K562 (cell line): Measurements from ENCODE around the gene SYCP3. TPM values are rescaled to one million over a fixed set of nuclear protein-coding genes. Genes with fewer than 3 reads are reported as not detected.

Experiments
- BCL6 ChIP-seq: fragments of 250-450 bp; sonication (Bioruptor Pico); IDR thresholded peaks from 2 replicates; pipeline ENCODE4 v1.4.0; 2020
- CBFA2T3 ChIP-seq: fragments of 450-650 bp; IDR thresholded peaks from 2 replicates; pipeline ENCODE4 v1.6.1; 2017
- CREM ChIP-seq: IDR thresholded peaks from 2 replicates; pipeline ENCODE4 v1.6.1; 2014; ENCODE audit warnings: antibody characterized with exemption, low read depth
- FOXM1 ChIP-seq, 2 experiments: fragments of 450-650 bp in 1 of 2; sonication (generic) in 1 of 2; formaldehyde crosslinking in 1 of 2; IDR thresholded peaks; 2 replicates each; pipeline versions ENCODE4 v1.6.1 to v1.9.0; 2017 to 2022; ENCODE audit warnings: low read depth in 2 of 2, mild to moderate bottlenecking in 2 of 2, missing genetic modification reagents in 1 of 2, moderate library complexity in 1 of 2
- GATAD2B ChIP-seq: fragments of 450-650 bp; IDR thresholded peaks from 2 replicates; pipeline ENCODE4 v1.6.1; 2017; ENCODE audit warnings: mild to moderate bottlenecking, borderline replicate concordance
- HNRNPK ChIP-seq: fragments of 200-400 bp; formaldehyde crosslinking; IDR thresholded peaks from one replicate; pipeline ENCODE4 v1.6.1; 2018; ENCODE audit warnings: mild to moderate bottlenecking, low read depth, low read length; ENCODE audit not compliant: poor library complexity, severe bottlenecking
- HNRNPUL1 ChIP-seq: fragments of 200-400 bp; formaldehyde crosslinking; IDR thresholded peaks from 2 replicates; pipeline ENCODE4 v1.6.1; 2017; ENCODE audit warnings: low read length
- MYC ChIP-seq, 2 experiments: fragments of 250-450 bp in 1 of 2; sonication (Bioruptor Pico) in 1 of 2; IDR thresholded peaks; 2 replicates each; pipeline versions ENCODE4 v1.5.1 to v1.6.1; 2012 to 2021; ENCODE audit warnings: low read depth in 2 of 2, borderline replicate concordance in 1 of 2, improper control_type of control experiment in 1 of 2, low read length in 1 of 2, mild to moderate bottlenecking in 1 of 2, moderate library complexity in 1 of 2
- NR3C1 ChIP-seq: sonication (generic); formaldehyde crosslinking; IDR thresholded peaks from 2 replicates; pipeline ENCODE4 v1.8.1; 2022; ENCODE audit warnings: missing genetic modification reagents
- PCBP1 ChIP-seq: fragments of 200-400 bp; formaldehyde crosslinking; IDR thresholded peaks from 2 replicates; pipeline ENCODE4 v1.6.1; 2018; ENCODE audit warnings: mild to moderate bottlenecking, low read depth, low read length; ENCODE audit not compliant: poor library complexity, severe bottlenecking
- POLR2H ChIP-seq: IDR thresholded peaks from 2 replicates; pipeline ENCODE4 v1.6.1; 2016; ENCODE audit warnings: missing genetic modification characterization, low read depth, mild to moderate bottlenecking, control low read depth, missing compliant biosample characterization, moderate library complexity
- SIN3B ChIP-seq: fragments of 450-650 bp; IDR thresholded peaks from 2 replicates; pipeline ENCODE4 v1.6.1; 2017; ENCODE audit warnings: low read depth, mild to moderate bottlenecking, moderate library complexity
- SMAD3 ChIP-seq: fragments of 450-650 bp; formaldehyde crosslinking; conservative IDR thresholded peaks from 2 replicates; pipeline ENCODE4 v1.4.0; 2020; ENCODE audit warnings: mild to moderate bottlenecking
- SMAD4 ChIP-seq: fragments of 250-450 bp; sonication (Bioruptor Pico); conservative IDR thresholded peaks from 2 replicates; pipeline ENCODE4 v1.8.0; 2021; ENCODE audit warnings: inconsistent platforms, mild to moderate bottlenecking, moderate library complexity
- SPI1 ChIP-seq: IDR thresholded peaks from 2 replicates; pipeline ENCODE4 v1.6.1; 2011; ENCODE audit warnings: low read depth, low read length, control low read depth, borderline replicate concordance
- SUPT5H ChIP-seq: fragments of 450-650 bp; IDR thresholded peaks from 2 replicates; pipeline ENCODE4 v1.6.1; 2016
- ZC3H4 ChIP-seq: sonication (generic); formaldehyde crosslinking; IDR thresholded peaks from 2 replicates; pipeline ENCODE4 v1.9.0; 2021; ENCODE audit warnings: missing genetic modification reagents, borderline replicate concordance
- ZFP36 ChIP-seq: fragments of 150-350 bp; IDR thresholded peaks from 2 replicates; pipeline ENCODE4 v1.6.1; 2018; ENCODE audit warnings: low read length, low read depth; ENCODE audit not compliant: partially characterized antibody
- ZNF217 ChIP-seq: sonication (generic); formaldehyde crosslinking; IDR thresholded peaks from 2 replicates; pipeline ENCODE4 v1.8.0; 2022; ENCODE audit warnings: mild to moderate bottlenecking, missing genetic modification reagents
- ZNF764 ChIP-seq: fragments of 250-450 bp; sonication (Bioruptor Pico); IDR thresholded peaks from 2 replicates; pipeline ENCODE4 v1.4.0; 2020; ENCODE audit warnings: low read depth, mild to moderate bottlenecking, moderate library complexity
- ZSCAN32 ChIP-seq: fragments of 450-650 bp; formaldehyde crosslinking; IDR thresholded peaks from 2 replicates; pipeline ENCODE4 v1.4.0; 2020; ENCODE audit warnings: mild to moderate bottlenecking, moderate library complexity
- polyA plus RNA-seq, 8 experiments: library from polyadenylated mRNA; depleted of rRNA in 4 of 8; stranded (reverse) in 5 of 8; unstranded in 3 of 8; fragments of >200 nt; fragmentation: Nextera tagmentation in 2 of 8; fragmentation: Illumina TruSeq in 1 of 8; extraction: Ambion mirVana in 2 of 8; extraction: Trizol in 1 of 8; gene quantifications; 2 replicates each; pipeline versions ENCODE4 v1.2.1 to v1.2.3, GENCODE V29; 2011 to 2014; ENCODE audit warnings: inconsistent platforms in 1 of 8, missing spikeins in 1 of 8
- total RNA-seq, 7 experiments: library from RNA; depleted of rRNA in 6 of 7; stranded (reverse); fragments of >200 nt in 6 of 7; fragmentation: Illumina TruSeq in 2 of 7; extraction: Trizol in 2 of 7; gene quantifications; 2 replicates each; pipeline versions ENCODE4 v1.2.1 to v1.2.3, GENCODE V29; 2011 to 2021; ENCODE audit warnings: low replicate concordance in 1 of 7
- TF ChIP-seq, protein P1 (sequence below): fragments of 450-650 bp; formaldehyde crosslinking; IDR thresholded peaks from 2 replicates; pipeline ENCODE4 v1.4.0; 2022; ENCODE audit warnings: missing genetic modification characterization
- TF ChIP-seq, protein P2 (sequence below), 3 experiments: fragments of 200-800 bp in 1 of 3; fragments of 250-450 bp in 1 of 3; fragments of 450-650 bp in 1 of 3; sonication (Bioruptor Pico) in 1 of 3; sonication (Bioruptor generic) in 1 of 3; formaldehyde crosslinking in 1 of 3; IDR thresholded peaks; 2 replicates each; pipeline versions ENCODE4 v1.6.1 to v1.8.0; 2016 to 2022; ENCODE audit warnings: mild to moderate bottlenecking in 2 of 3, missing genetic modification characterization in 2 of 3, missing compliant biosample characterization in 1 of 3, moderate library complexity in 1 of 3

SYCP3 gene
- total and polyA plus RNA-seq, 9 of the 15 experiments (the other 6 are each of a cell fraction or from before 2014, with no cell fraction given), result 0.11 to 0.25 (median 0.22) TPM; not detected in 4

DNA sequence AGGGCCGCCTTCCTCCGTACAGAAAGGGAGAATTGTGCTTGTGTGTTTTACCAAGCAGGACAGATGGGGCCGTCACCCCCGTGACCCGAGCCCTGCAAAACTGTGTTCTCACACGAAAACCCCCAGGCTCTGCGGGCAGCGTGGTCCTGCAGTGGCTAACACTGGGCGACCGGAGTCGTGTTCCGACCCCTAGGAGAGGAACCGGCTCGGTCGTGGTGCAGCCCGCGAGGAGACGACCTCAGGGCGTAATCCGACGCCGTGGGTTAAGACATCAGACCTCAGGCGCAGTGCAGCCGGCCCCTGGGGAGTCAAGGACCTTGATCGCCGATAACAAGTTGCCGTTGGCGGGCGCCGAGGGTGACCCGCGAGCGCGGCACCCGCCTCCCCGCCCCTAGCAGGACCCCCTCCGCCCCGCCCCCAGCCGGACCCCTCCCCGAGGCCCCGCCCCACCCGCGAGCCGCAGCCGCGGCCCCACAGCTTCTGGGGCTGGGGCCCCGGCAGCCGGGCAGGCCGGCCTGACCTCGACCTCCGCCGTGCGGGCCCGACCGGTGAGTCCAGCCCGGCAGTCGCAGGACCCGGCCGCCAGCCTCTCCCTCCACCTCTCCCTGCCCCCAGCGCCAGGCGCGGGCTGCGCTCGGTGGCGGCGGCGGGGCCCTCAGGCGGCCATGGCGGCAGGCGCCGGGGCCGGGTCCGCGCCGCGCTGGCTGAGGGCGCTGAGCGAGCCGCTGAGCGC, 41.9 kb downstream of the SYCP3 start, which contains the start of gene CHPT1 (continued):
- TF ChIP-seq SIN3B, result peak; percentile 56; the same call in 1 of the 2 replicates
- no peak for TF ChIP-seq ZNF764 (CRISPR knock-in tag)
- no peak for TF ChIP-seq HNRNPK
- TF ChIP-seq ZNF217, result no peak
- TF ChIP-seq SMAD4 (CRISPR knock-in tag), result 0 out of 2 replicates have a peak, but pooled peaks have one; percentile 44
- peak; percentile 60; the same call in 1 of the 2 replicates for TF ChIP-seq SUPT5H
- TF ChIP-seq HNRNPUL1, result no peak
- TF ChIP-seq, protein P1, sequence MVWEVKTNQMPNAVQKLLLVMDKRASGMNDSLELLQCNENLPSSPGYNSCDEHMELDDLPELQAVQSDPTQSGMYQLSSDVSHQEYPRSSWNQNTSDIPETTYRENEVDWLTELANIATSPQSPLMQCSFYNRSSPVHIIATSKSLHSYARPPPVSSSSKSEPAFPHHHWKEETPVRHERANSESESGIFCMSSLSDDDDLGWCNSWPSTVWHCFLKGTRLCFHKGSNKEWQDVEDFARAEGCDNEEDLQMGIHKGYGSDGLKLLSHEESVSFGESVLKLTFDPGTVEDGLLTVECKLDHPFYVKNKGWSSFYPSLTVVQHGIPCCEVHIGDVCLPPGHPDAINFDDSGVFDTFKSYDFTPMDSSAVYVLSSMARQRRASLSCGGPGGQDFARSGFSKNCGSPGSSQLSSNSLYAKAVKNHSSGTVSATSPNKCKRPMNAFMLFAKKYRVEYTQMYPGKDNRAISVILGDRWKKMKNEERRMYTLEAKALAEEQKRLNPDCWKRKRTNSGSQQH (CRISPR knock-in tag), result no peak
- TF ChIP-seq SPI1, result peak; percentile 18; the same call in 1 of the 2 replicates
- TF ChIP-seq, protein P2, sequence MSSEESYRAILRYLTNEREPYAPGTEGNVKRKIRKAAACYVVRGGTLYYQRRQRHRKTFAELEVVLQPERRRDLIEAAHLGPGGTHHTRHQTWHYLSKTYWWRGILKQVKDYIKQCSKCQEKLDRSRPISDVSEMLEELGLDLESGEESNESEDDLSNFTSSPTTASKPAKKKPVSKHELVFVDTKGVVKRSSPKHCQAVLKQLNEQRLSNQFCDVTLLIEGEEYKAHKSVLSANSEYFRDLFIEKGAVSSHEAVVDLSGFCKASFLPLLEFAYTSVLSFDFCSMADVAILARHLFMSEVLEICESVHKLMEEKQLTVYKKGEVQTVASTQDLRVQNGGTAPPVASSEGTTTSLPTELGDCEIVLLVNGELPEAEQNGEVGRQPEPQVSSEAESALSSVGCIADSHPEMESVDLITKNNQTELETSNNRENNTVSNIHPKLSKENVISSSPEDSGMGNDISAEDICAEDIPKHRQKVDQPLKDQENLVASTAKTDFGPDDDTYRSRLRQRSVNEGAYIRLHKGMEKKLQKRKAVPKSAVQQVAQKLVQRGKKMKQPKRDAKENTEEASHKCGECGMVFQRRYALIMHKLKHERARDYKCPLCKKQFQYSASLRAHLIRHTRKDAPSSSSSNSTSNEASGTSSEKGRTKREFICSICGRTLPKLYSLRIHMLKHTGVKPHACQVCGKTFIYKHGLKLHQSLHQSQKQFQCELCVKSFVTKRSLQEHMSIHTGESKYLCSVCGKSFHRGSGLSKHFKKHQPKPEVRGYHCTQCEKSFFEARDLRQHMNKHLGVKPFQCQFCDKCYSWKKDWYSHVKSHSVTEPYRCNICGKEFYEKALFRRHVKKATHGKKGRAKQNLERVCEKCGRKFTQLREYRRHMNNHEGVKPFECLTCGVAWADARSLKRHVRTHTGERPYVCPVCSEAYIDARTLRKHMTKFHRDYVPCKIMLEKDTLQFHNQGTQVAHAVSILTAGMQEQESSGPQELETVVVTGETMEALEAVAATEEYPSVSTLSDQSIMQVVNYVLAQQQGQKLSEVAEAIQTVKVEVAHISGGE (CRISPR knock-in tag; IDR thresholded peaks at IDR 0.05), result 0 out of 6 replicates have a peak, but pooled peaks of 1 of the 3 experiments have one; percentile 14
- peak; percentile 61 for TF ChIP-seq GATAD2B
- no peak for TF ChIP-seq FOXM1 (IDR thresholded peaks at IDR 0.05; ENCODE audit: low read depth)
- TF ChIP-seq FOXM1 (CRISPR knock-in tag; IDR thresholded peaks at IDR 0.05; ENCODE audit: low read depth), result no peak; the same call in 1 of the 2 replicates
- peak; percentile 11 for TF ChIP-seq PCBP1
- TF ChIP-seq ZFP36, result no peak
- TF ChIP-seq BCL6, result no peak
- TF ChIP-seq POLR2H, result peak; percentile 43; the same call in 1 of the 2 replicates
- TF ChIP-seq ZC3H4 (CRISPR knock-in tag), result no peak
- TF ChIP-seq ZSCAN32 (CRISPR knock-in tag), result no peak
- TF ChIP-seq CBFA2T3, result no peak
- 0 out of 2 replicates have a peak, but pooled peaks have one; percentile 21 for TF ChIP-seq MYC (IDR thresholded peaks at IDR 0.05; ENCODE audit: low read depth, low read length)
- TF ChIP-seq MYC (CRISPR knock-in tag; IDR thresholded peaks at IDR 0.05; ENCODE audit: borderline replicate concordance, low read depth), result peak; percentile 76; the same call in 1 of the 2 replicates
- TF ChIP-seq CREM, result peak; percentile 61
- TF ChIP-seq NR3C1, result no peak
- 0 out of 2 replicates have a peak, but pooled peaks have one; percentile 44 for TF ChIP-seq SMAD3 (CRISPR knock-in tag)
